A673 (cell line): Measurements from ENCODE around the gene LHX6. TPM values are rescaled to one million over a fixed set of nuclear protein-coding genes. Genes with fewer than 3 reads are reported as not detected.

Experiments
- BruUV-seq: library from RNA; stranded (reverse); fragments of 400-500 nt; replicated peaks from 2 replicates; lab custom pipeline; 2021; lab: Mats Ljungman, UMichigan
- CTCF ChIA-PET: fragments of 300-600 bp; sonication (Branson Sonifier 250); formaldehyde crosslinking; loops from one replicate; lab custom pipeline; 2022; ENCODE audit warnings: antibody characterized with exemption; lab: Charles Lee
- POLR2A ChIA-PET: fragments of 300-600 bp; sonication (Branson Sonifier 250); formaldehyde crosslinking; loops from one replicate; lab custom pipeline; 2022; ENCODE audit warnings: antibody characterized with exemption; ENCODE audit not compliant: low non-redundant PET; lab: Charles Lee
- DNase-seq: peaks from one replicate; pipeline ENCODE4 v3.0.0-alpha.2; 2015; ENCODE audit warnings: low spot score
- H3K27ac ChIP-seq: fragments of 200-600 bp; sonication (generic); 2 replicates; pipeline ENCODE4 v1.5.1; 2016; ENCODE audit warnings: mixed run types, low read depth, mild to moderate bottlenecking, mixed read lengths, antibody characterized with exemption, low read length; ENCODE audit not compliant: poor library complexity, severe bottlenecking
- H3K27me3 ChIP-seq: fragments of 200-600 bp; sonication (generic); replicated peaks from 2 replicates; pipeline ENCODE4 v1.6.1; 2017; ENCODE audit warnings: mixed run types, low read depth, mild to moderate bottlenecking, mixed read lengths, antibody characterized with exemption, low read length; ENCODE audit not compliant: insufficient read depth, poor library complexity
- H3K36me3 ChIP-seq: fragments of 200-600 bp; sonication (generic); 2 replicates; pipeline ENCODE4 v1.6.1; 2016; ENCODE audit warnings: mixed run types, mild to moderate bottlenecking, mixed read lengths, antibody characterized with exemption, low read length; ENCODE audit not compliant: insufficient read depth, poor library complexity, severe bottlenecking
- H3K4me1 ChIP-seq: fragments of 200-600 bp; sonication (generic); 2 replicates; pipeline ENCODE4 v1.6.1; 2017; ENCODE audit warnings: mixed run types, mild to moderate bottlenecking, mixed read lengths, antibody characterized with exemption, low read length; ENCODE audit not compliant: insufficient read depth, poor library complexity, severe bottlenecking
- H3K4me3 ChIP-seq: fragments of 200-600 bp; sonication (generic); 2 replicates; pipeline ENCODE4 v1.5.1; 2016; ENCODE audit warnings: low read depth, mixed run types, mild to moderate bottlenecking, mixed read lengths, low read length; ENCODE audit not compliant: poor library complexity, severe bottlenecking
- H3K9me3 ChIP-seq: fragments of 200-600 bp; sonication (generic); 2 replicates; pipeline ENCODE4 v1.6.1; 2016; ENCODE audit warnings: mixed run types, low read depth, mild to moderate bottlenecking, mixed read lengths, antibody characterized with exemption, low read length; ENCODE audit not compliant: poor library complexity, severe bottlenecking
- CTCF ChIP-seq: fragments of 300-800, 200-600 bp; sonication (generic); conservative IDR thresholded peaks from 2 replicates; pipeline ENCODE4 v1.5.1; 2017; ENCODE audit warnings: low read depth, mild to moderate bottlenecking, antibody characterized with exemption, low read length, moderate library complexity, mixed read lengths
- EZH2 ChIP-seq: fragments of 200-600 bp; sonication (generic); IDR thresholded peaks from 2 replicates; pipeline ENCODE4 v1.6.1; 2017; ENCODE audit warnings: borderline replicate concordance, low read depth, mild to moderate bottlenecking, mixed read lengths, antibody characterized with exemption, low read length; ENCODE audit not compliant: poor library complexity, severe bottlenecking
- intact Hi-C: fragments of 100-400 bp; cut with micrococcal nuclease; formaldehyde crosslinking; loops from one replicate; pipeline ENCODE4 v1.10.0; 2022; ENCODE audit not compliant: unreplicated experiment
- total RNA-seq: library from RNA; stranded (reverse); gene quantifications from 2 replicates; pipeline ENCODE4 v1.2.3, GENCODE V29; 2021

LHX6 gene
- total RNA-seq, 1 experiment from 2014 or later, result not detected

DNA sequence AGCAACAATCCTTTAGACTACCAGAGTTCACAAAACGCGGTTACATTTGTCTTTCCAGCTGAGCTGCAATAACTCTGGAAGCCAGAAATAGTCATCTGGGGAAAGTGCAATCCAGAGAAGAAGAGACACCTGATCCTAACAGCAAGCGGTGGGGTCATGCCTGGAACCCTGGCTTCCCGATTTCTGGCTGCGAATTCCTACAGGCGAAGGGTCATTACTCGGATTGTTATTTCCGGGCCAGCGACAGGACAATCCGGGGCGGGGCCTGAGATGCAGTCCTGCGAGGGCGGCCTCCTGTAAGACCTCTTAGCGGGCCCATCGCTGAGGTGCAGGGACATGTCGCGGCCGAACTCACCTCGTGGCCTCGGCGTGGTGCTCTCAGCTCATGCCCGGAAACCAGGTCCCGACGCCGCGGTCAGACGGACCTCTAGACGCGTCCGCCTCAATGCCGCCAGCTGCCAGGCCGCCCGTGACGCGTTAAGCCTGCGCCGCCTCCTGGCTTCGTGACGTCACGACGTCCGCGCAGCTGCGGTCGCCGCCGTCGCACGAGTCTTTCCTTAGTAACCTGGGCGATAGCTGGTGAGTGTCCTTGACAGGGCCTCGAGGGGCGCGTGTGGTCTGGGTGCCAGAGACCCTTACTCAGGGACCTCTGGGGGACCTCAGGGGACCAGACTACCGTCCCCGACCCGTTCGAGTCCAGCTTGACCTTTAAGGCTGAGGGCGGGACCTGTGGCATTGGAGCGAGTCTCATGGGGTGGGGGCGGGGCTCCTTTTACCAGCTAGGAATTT is 35.8 kb upstream of the LHX6 start, which contains the start of the genes MRRF and RBM18:
Gene MRRF (plus strand): TSS at position 523 of the 789 bp plus-strand sequence. CDS start 6,010 bp downstream, outside the sequence.
Gene RBM18 (minus strand): TSS at position 481 of the 789 bp plus-strand sequence. CDS start 3,348 bp downstream, outside the sequence.
- Histone ChIP-seq H3K27ac (peak within 1 kb of the TSS; percentile 92), H3K36me3 (peaks cover 10% of the 10 kb centered on the region), H3K4me1 (peaks cover 12% of the 10 kb centered on the region), H3K4me3 (peak within 1 kb of the TSS; percentile 89), H3K27me3 (no peaks in the 10 kb centered on the region), H3K9me3 (no peaks in the 10 kb centered on the region)
- TF ChIP-seq EZH2, result no peak
- peak; percentile 91 for DNase-seq
- POLR2A ChIA-PET, result no interaction called here
- intact Hi-C loops, result loop anchor here (10.0 kb wide), 1 partner anchor 110 kb away; the partner anchor contains the start of genes MORN5 and NDUFA8
- CTCF ChIA-PET, result interaction anchor here (0.6 kb wide), 1 partner anchor 566 kb away, joined by 6 read pairs; no protein-coding TSS in a partner anchor
- BruUV-seq, result no TSS peak

GRCh38 chr9:122263699-122264349 is 35.1 kb upstream of the LHX6 start:
- H3K4me1 ChIP-seq, result peaks cover 12% of the 10 kb centered on the region
- CTCF ChIA-PET, result no interaction called here
- H3K36me3 ChIP-seq, result peaks cover 13% of the 10 kb centered on the region
- H3K27me3 ChIP-seq, result no peaks in the 10 kb centered on the region
- POLR2A ChIA-PET, result no interaction called here
- intact Hi-C loops, result loop anchor here (10.0 kb wide), 1 partner anchor 109 kb away; the partner anchor contains the start of genes MORN5 and NDUFA8
- DNase-seq, result no peak
- TF ChIP-seq CTCF (no peak), EZH2 (no peak)
- H3K27ac ChIP-seq, result peak overlapping the region; percentile 92
- BruUV-seq, result no TSS peak
- H3K4me3 ChIP-seq, result peak overlapping the region; percentile 89
- no peaks in the 10 kb centered on the region for H3K9me3 ChIP-seq

DNA sequence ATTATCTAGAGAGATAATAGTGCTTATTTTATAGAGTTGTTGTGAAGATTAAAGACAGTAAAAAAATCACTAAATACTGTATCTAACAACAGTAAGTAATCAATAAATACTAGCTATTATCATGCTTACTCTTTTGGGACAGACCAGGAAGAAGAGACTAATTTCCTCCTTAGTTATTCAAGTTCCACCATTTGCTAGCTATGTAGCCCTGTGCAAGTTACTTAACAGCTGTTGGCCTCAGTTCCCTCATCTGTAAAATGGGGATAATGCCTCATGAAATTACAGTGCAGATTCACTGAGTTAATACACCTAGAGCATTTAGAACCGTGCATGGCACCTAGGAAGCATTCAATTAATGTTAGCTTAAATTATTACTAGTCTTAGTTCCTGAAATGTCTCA is 33.3 kb upstream of the LHX6 start:
- TF ChIP-seq EZH2 (no peak), CTCF (no peak)
- Histone ChIP-seq H3K4me3 (no peak overlapping the region), H3K36me3 (peaks cover 20% of the 10 kb centered on the region), H3K27me3 (no peaks in the 10 kb centered on the region), H3K27ac (no peak overlapping the region), H3K9me3 (no peaks in the 10 kb centered on the region), H3K4me1 (peaks cover 12% of the 10 kb centered on the region)
- DNase-seq, result no peak
- POLR2A ChIA-PET, result no interaction called here
- CTCF ChIA-PET, result no interaction called here
- no TSS peak for BruUV-seq
- intact Hi-C loops, result loop anchor here (10.0 kb wide), 1 partner anchor 107 kb away; the partner anchor contains the start of genes MORN5 and NDUFA8
